NCI-H2029 treated with DMSO at 0.1 percent for 48 hours (cell line): ENCODE measurements around the gene TPRG1.
A peak's percentile ranks its signal among the peaks of the same experiment; 100 is the strongest.

Experiments used
- DNase-seq: peaks from one replicate; lab custom pipeline; 2025; lab: John Stamatoyannopoulos, UW

The TPRG1 gene

GRCh38 chr3:189229196-189229828, 57.5 kb downstream of the TPRG1 start:
- DNase-seq: no peak

GRCh38 chr3:189232790-189233189, 61.0 kb downstream of the TPRG1 start:
- DNase-seq: no peak

DNA sequence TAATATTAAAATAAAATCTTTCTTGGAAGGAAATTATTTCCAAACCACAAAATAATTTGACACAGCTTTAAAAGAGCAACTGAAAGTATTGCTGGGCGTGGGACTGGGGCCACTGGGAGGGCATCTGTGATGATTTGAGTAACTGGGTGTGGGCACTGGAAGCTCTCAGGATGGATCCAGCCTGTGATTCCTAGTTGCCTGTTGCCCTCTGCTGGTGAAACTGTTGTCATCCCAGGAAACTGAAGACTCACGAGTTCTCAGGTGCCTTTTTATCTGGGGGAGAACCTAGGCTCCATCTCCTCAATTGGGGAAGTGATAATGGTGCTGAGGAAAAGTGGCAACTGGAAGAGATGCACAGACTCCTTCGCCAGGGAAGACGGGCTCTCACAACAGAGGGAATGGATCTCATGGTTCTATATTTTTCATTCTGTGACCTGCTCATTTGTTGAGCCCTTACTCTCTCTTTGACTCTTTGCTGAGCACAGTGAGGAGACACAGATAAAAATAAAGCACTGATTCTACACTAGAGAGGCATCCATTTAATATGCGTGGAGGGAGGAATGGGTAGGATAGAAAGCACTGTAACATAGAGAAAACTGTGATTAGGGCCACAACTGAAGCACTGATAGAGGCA, 61.6 kb downstream of the TPRG1 start:
- DNase-seq: no peak

DNA sequence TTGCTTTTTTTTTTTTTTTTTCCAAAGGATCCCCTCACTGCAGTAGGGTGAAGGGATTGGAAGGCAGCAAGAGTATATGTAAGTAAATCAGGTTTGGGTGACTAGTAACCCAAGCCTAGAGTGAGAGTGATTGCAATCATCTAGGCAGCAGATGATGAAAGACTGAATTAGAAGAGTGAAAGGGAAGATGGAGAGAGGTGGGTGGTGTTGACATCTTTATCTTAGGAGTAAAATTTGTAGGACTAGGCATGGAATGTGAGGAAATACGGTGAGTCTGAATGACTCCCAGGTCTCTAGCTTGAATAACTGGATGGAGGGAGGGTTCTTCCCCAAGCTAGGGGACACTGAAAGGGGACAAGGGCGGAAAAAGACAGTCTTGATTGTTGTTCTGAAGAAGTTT, 63.4 kb downstream of the TPRG1 start:
- DNase-seq: no peak

GRCh38 chr3:189236352-189236751, 64.6 kb downstream of the TPRG1 start:
- DNase-seq: no peak

DNA sequence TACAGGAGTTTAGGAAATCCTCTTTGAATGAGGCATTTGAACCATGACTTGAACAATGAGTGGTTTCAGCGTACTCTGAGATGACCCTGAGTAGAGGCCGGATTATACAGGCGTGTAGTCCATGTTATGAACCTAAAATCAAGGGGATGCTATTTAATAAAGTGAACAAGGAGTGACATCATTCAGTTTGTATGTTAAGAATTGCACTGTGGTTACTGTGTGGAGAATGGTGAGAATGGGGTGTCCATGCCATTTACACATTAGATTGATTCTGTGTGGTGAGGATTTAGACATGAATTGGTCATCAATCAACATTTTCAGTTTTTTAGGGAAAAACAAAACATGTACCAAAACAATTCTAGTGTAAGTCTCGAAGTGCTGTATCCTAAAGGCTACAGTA, 65.8 kb downstream of the TPRG1 start:
- no peak for DNase-seq

GRCh38 chr3:189238071-189238470, 66.3 kb downstream of the TPRG1 start:
- DNase-seq: no peak

DNA sequence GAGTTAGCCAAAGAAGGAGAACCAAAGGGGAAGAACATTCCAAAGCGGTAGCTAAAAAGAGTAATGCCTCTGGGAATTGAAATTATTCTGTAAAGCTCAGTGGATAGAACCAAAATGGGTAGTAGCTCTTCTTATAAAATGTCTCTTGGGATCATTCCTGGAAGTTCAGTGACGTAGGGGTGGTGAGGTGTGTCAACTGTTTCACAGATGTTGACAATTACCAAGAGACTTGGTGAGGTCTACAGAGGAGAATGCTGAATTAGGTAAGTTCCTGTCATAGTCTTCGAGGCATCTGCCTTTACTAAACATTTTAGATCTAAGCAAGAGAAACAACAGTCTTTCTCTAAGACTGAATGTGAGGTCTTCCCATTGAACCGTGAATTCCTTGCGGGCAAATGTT, 67.8 kb downstream of the TPRG1 start:
- DNase-seq: no peak

GRCh38 chr3:189249987-189250386, 78.2 kb downstream of the TPRG1 start:
- no peak for DNase-seq

GRCh38 chr3:189258261-189258660, 86.5 kb downstream of the TPRG1 start:
- DNase-seq: no peak

DNA sequence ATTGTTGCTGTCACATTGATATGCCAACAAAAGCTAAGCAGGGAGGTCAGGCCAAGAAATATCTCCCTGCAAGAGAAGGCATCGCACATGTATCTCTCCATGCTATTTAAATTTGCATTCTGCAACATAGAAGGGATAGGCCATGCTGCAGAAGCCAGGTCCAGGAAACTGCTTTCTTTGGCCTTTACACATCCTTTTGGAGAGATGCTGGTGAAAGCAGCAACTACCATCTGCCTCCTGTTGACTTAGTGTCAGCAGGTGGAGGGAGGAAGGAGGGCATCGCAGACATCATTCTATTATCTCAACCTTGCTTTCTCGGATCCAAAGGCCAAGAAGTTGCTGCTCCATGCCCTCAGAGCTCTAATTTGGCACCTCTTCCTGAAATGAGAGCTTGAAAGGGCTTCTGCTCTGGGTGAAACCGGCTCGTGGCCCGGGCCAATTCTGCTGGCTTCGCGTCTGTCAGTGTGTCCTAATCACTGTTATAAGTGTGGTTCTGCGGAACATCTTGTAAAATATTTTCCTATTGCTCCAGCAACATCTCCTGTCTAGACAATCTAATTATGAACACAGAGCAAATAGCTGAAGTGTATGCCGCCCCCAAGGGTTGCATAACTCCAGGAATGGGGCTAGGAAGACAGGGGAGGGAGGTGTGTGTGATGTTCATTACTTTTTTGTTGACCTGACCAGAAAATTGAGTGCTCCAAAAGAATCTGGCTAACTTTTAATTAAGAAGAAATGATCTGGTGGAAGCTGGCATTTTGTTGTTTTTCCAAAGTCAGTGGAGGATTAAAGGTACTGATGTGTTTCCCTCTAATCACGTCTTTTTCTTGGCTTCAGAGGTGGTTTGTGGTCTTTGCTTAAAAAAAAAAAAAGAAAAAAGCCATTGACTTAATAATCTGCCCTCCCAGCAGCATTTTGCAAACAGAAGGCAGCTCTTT, 89.1 kb downstream of the TPRG1 start:
- no peak for DNase-seq

DNA sequence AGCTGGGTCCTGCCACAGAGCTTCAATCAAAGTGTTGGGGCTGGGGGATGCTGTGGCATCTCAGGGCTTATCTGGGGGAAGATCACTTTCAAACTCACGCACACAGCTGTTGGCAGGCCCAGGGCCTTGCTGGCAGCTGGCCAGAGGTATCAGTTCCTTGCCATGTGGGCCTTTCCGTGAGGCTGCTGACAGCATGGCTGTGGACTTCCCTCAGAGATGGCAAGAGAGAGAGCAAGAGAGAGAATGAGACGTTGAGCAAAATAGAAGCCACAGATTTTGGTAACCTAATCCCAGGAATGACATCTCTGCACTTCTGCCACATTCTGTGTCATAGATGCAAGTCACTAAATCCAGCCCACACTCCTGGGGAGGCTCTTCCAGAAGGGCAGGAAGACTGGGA, 91.0 kb downstream of the TPRG1 start:
- no peak for DNase-seq

GRCh38 chr3:189267981-189268613, 96.3 kb downstream of the TPRG1 start:
- no peak for DNase-seq

DNA sequence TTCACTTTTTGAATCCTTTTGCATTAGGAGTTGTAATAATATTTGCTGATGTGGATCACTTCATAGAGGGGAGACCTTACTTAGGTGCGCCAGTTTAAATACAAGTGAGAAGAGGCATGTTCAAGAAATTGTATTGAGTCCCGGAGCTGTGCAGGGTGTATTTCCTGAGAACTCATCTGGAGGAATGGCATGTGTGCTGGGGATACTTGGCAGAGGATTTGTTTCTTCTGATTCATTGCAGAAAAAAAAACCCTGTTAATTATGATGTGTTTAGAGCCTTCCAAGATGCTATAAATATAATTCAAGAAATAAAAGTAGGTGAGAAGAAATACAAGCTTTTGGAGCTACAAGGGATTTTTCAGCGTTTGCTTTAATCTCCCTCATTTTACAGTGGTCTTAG, 97.6 kb downstream of the TPRG1 start:
- DNase-seq: no peak

- DNase-seq: no peak
These were observed 98.6 kb downstream of the TPRG1 start for GRCh38 chr3:189270248-189270832.

DNA sequence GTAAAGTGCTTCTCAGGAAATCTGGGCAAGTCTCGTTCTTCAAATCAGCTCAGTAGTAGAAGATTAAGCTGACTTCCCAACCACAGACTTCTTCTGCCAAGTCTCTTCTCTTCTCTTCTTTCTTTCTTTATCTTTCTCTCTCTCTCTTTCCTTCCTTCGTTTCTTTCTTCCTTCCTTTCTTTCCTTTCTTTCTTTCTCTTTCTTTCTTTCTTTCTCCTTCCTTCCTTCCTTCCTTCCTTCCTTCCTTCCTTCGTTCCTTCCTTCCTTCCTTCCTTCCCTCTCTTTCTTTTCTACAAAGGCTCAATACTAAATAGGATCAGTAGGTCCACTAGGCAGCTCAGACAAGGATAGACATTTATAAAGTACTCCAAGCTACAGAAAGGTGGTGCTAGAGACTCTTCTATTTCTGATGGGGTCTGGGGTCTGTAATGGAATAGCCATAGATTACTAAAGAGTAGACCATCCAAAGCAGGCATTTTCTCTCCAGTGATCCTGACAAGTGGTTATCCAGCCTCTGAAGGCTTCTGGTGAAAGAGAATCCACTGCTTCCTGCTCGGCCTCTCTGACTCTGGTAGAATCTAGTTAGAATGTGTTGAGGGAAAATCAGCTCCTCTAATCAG, 100.8 kb downstream of the TPRG1 start:
- peak; percentile 20 for DNase-seq

- DNase-seq: no peak
These were observed 102.0 kb downstream of the TPRG1 start for GRCh38 chr3:189273736-189274135.

DNA sequence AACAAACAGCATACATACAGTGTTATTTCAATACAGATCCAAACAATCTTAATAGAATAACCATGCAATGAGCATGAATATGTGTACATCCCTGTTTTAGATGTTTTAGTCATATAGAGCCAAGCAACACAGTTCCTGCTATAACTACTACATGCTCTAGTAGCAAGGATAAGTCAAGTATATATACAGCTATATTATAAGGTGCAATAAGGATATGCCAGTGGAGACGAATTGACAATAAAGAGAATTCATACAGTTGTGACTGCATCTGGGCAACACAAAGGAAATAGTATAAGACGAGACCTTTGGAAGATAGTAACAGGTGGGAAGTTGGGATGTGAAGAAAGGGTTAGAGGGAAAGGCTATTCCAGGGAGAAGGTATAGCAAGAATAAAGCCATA, 103.4 kb downstream of the TPRG1 start:
- no peak for DNase-seq

- DNase-seq: no peak
These were observed 104.1 kb downstream of the TPRG1 start for GRCh38 chr3:189275852-189276251.

DNA sequence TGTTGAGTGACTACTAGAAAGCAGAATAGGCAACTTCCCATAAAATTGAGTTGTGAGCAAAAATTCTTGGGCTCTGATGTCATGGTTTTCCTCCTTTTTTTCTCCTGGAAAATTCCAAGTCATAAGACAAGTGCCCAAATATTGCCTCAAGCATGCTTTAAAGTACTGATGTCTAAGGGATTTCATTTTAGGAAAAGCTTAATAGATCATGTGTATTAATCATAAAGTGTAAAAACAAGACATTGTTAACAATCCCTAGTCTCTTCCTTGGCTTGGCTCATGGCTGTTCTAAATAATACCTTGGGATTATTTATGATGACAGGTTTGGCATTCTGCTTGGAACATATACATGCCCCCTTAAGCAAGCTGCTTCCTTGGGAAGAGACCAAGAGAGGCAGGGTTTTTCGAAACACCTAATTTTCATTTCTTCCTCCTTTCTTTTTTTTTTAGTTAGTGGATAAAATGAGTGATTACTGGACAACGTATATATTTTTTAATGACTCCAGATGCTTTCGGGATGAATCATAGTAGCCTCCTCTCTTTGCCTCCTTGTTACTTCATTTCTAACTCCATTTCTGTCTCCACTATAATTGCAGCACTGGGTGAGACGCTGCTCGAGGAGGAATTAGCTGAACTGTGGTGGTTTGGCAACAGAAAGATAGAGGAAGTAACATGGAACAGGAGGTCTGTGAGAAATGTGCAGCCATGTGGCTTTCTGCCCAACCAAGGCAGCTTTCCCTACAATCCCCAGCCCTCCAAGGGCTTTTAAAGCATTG, 104.9 kb downstream of the TPRG1 start:
- DNase-seq: no peak

- no peak for DNase-seq
These were observed 105.9 kb downstream of the TPRG1 start for GRCh38 chr3:189277711-189278110.
